ENCODE measurements around the gene BEX3. TPM values are rescaled to one million over a fixed set of nuclear protein-coding genes. Genes with fewer than 3 reads are reported as not detected.
"Not testable (repeated sequence)": the region's sequence is repeated elsewhere in the genome, so short reads cannot be mapped to it uniquely, and the experiment has no call there.

The BEX3 gene
- total RNA-seq, 3 donors from 2014 or later (not counting 1 experiment from before 2014, with no cell fraction given) = 1.0 to 2.8 (median 1.7) TPM

DNA sequence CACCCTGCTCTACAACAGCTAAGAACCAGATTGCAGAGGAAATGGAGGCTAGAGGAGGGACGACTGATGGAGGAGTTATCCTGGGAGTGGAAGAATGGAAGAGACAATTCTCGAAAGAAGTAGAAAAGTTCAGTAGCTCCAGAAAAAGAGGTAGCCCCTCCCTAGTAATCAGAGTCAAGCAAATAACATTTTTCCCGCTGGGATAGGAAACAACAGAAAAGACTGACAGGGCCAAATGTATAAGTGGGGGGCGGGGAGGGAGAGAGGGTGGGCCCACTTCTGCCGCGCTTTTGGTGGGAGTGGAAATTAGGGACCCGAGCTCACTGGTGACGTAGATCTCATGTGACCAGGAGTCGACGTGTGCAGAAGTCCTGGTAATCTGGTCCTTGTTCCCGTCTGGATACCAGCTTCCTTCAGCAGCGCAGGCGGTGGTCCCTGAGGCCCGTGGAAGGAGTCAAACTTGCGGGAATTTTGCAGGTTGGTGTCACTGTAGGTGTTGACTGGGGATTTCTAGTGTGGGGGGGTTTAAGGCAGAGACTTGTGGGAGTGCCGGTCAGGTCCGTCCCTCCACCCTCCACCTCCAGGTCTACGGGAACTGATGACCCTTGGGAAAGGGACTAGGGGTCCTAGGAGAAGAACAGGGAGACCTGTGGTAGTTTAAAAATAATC, 20.1 kb upstream of the BEX3 start, which contains the start of gene TCEAL9:
Gene TCEAL9, plus strand, starts transcription at position 377 of the 669 bp plus-strand sequence. CDS start 1,179 bp downstream, outside the sequence.
- Histone ChIP-seq H3K27ac (ENCODE audit: low read length) (no peak within 1 kb of the TSS), H3K4me1 (ENCODE audit: control insufficient read depth, insufficient read depth, low read length) (peaks cover 8% of the 10 kb centered on the region), H3K36me3 (ENCODE audit: control insufficient read depth, insufficient read depth, low read length) (no peaks in the 10 kb centered on the region), H3K9me3 (ENCODE audit: control insufficient read depth, insufficient read depth, low read length) (no peaks in the 10 kb centered on the region), H3K27me3 (ENCODE audit: control insufficient read depth, insufficient read depth, low read length) (peaks cover 3% of the 10 kb centered on the region), H3K4me3 (ENCODE audit: low read length) (peak within 1 kb of the TSS; percentile 44)
- intact Hi-C loops (cut with micrococcal nuclease) = no loop called here
- Mint-ChIP-seq H3K4me3 (peak within 1 kb of the TSS; percentile 84), H3K9me3 (no peaks in the 10 kb centered on the region), H3K36me3 (no peaks in the 10 kb centered on the region), H3K27ac (peak within 1 kb of the TSS in 1 of 2 donors; percentile 15), H3K4me1 (peaks cover 11% of the 10 kb centered on the region in 2 donors), H3K27me3 (ENCODE audit: low read depth in 2 of 2) (peaks cover 15 to 24% of the 10 kb centered on the region in 2 donors)
- ATAC-seq (peak in 1 of 3 donors; percentile 26), DNase-seq (peak in 1 of 2 donors; percentile 14)
- TF ChIP-seq, protein P1, sequence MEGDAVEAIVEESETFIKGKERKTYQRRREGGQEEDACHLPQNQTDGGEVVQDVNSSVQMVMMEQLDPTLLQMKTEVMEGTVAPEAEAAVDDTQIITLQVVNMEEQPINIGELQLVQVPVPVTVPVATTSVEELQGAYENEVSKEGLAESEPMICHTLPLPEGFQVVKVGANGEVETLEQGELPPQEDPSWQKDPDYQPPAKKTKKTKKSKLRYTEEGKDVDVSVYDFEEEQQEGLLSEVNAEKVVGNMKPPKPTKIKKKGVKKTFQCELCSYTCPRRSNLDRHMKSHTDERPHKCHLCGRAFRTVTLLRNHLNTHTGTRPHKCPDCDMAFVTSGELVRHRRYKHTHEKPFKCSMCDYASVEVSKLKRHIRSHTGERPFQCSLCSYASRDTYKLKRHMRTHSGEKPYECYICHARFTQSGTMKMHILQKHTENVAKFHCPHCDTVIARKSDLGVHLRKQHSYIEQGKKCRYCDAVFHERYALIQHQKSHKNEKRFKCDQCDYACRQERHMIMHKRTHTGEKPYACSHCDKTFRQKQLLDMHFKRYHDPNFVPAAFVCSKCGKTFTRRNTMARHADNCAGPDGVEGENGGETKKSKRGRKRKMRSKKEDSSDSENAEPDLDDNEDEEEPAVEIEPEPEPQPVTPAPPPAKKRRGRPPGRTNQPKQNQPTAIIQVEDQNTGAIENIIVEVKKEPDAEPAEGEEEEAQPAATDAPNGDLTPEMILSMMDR (IDR thresholded peaks at IDR 0.05) = no peak
- WGBS (ENCODE audit: insufficient coverage) = under 1% methylated on average over 13 of the region's 18 CpGs

DNA sequence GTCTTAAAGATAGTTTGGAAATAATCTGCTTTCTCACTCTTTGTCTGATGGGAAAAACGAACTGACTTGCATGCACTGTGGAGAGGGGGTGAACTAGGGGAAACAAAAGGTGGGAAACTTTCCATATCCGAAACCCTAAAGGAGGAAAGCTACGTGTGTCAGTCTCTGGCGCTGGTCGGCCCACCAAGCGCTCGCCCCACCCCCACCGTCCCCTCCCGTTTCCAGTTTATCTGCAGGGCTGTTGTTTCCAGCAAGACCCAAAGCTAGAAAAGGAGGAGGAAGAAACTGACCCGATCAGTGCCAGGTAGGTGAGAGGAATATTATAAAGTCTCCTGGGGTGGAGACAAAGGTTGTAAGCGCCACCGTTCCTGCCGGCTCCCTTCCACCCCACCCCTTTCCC, 19.5 kb upstream of the BEX3 start:
- DNase-seq = peak in 1 of 2 donors; percentile 10
- Mint-ChIP-seq H3K27ac (no peak overlapping the region), H3K36me3 (no peaks in the 10 kb centered on the region), H3K9me3 (no peaks in the 10 kb centered on the region), H3K4me3 (peak overlapping the region; percentile 55), H3K27me3 (ENCODE audit: low read depth in 2 of 2) (peaks cover 15 to 24% of the 10 kb centered on the region in 2 donors), H3K4me1 (peaks cover 11% of the 10 kb centered on the region in 2 donors)
- Histone ChIP-seq H3K27ac (ENCODE audit: low read length) (no peak overlapping the region), H3K9me3 (ENCODE audit: control insufficient read depth, insufficient read depth, low read length) (no peaks in the 10 kb centered on the region), H3K4me1 (ENCODE audit: control insufficient read depth, insufficient read depth, low read length) (peaks cover 8% of the 10 kb centered on the region), H3K4me3 (ENCODE audit: low read length) (peak overlapping the region; percentile 44), H3K36me3 (ENCODE audit: control insufficient read depth, insufficient read depth, low read length) (no peaks in the 10 kb centered on the region), H3K27me3 (ENCODE audit: control insufficient read depth, insufficient read depth, low read length) (peaks cover 3% of the 10 kb centered on the region)
- intact Hi-C loops (cut with micrococcal nuclease) = no loop called here
- 0% methylated on average over 2 of the region's 13 CpGs for WGBS (ENCODE audit: insufficient coverage)
- TF ChIP-seq, protein P1 (IDR thresholded peaks at IDR 0.05) = no peak
- no peak for ATAC-seq

DNA sequence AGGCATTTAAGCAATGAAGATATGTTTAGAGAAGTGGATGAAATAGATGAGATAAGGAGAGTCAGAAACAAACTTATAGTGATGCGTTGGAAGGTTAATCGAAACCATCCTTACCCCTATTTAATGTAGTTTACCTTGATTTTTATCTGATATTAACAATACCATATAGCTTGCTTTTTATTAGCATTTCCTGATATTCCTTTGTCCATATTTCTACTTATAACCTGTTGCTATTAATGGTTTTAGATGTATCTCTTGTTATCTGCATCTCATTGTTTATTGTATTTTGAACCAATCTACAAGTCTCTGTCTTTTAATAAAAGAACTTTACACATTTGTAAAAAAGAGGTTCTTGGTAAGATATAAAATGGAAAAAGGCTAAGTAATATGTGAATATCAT, 18.5 kb upstream of the BEX3 start:
- peaks cover 12 to 24% of the 10 kb centered on the region in 2 donors for H3K27me3 Mint-ChIP-seq (ENCODE audit: low read depth in 2 of 2)
- no peaks in the 10 kb centered on the region for H3K36me3 Mint-ChIP-seq
- no peak overlapping the region for H3K4me3 Mint-ChIP-seq
- Histone ChIP-seq H3K27me3 (ENCODE audit: control insufficient read depth, insufficient read depth, low read length) (peaks cover 3% of the 10 kb centered on the region), H3K36me3 (ENCODE audit: control insufficient read depth, insufficient read depth, low read length) (no peaks in the 10 kb centered on the region), H3K9me3 (ENCODE audit: control insufficient read depth, insufficient read depth, low read length) (no peaks in the 10 kb centered on the region), H3K27ac (ENCODE audit: low read length) (no peak overlapping the region), H3K4me3 (ENCODE audit: low read length) (no peak overlapping the region), H3K4me1 (ENCODE audit: control insufficient read depth, insufficient read depth, low read length) (peaks cover 8% of the 10 kb centered on the region)
- H3K27ac Mint-ChIP-seq = no peak overlapping the region
- intact Hi-C loops (cut with micrococcal nuclease) = no loop called here
- TF ChIP-seq, protein P1 (IDR thresholded peaks at IDR 0.05) = no peak
- ATAC-seq (no peak), DNase-seq (no peak)
- no CpG with 5 or more reads among the region's 2 CpGs for WGBS (ENCODE audit: insufficient coverage)
- H3K4me1 Mint-ChIP-seq = peaks cover 11% of the 10 kb centered on the region in 2 donors
- H3K9me3 Mint-ChIP-seq = no peaks in the 10 kb centered on the region

DNA sequence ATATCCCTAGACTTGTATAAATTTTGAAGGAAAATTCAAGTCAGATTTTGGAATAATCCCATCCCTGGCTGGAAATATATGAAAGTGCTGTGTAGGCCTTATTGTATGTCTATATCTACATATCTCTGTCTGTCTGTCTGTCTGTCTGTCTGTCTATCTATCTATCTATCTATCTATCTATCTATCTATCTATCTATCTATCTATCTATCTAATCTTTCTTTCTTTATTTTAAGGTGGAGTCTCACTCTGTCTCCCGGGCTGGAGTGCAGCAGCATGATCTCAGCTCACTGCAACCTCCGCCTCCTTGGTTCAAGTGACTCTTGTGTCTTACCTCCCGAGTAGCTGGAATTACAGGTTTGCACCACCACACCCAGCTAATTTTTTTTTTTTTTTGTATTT, 16.7 kb upstream of the BEX3 start:
- H3K4me1 ChIP-seq (ENCODE audit: control insufficient read depth, insufficient read depth, low read length); intact Hi-C loops (cut with micrococcal nuclease); H3K9me3 ChIP-seq (ENCODE audit: control insufficient read depth, insufficient read depth, low read length); H3K4me3 ChIP-seq (ENCODE audit: low read length); H3K27ac ChIP-seq (ENCODE audit: low read length); DNase-seq; H3K27ac Mint-ChIP-seq; H3K36me3 Mint-ChIP-seq; H3K36me3 ChIP-seq (ENCODE audit: control insufficient read depth, insufficient read depth, low read length); H3K4me3 Mint-ChIP-seq; H3K27me3 ChIP-seq (ENCODE audit: control insufficient read depth, insufficient read depth, low read length); H3K9me3 Mint-ChIP-seq; ATAC-seq: not testable (repeated sequence)
- Mint-ChIP-seq H3K4me1 (peaks cover 11% of the 10 kb centered on the region in 2 donors), H3K27me3 (ENCODE audit: low read depth in 2 of 2) (peaks cover 9 to 24% of the 10 kb centered on the region in 2 donors)
- WGBS (ENCODE audit: insufficient coverage) = 100% methylated on average over 2 of the region's 3 CpGs

Data from natural killer cell (primary cell).